OCI-LY1 (cell line): ENCODE data around the gene RAB11FIP3.

Source experiments
- EZH2 ChIP-seq: fragments of 200-600 bp; sonication (generic), shearing (Covaris generic); IDR thresholded peaks from 2 replicates; pipeline ENCODE4 v1.8.0; 2017; ENCODE audit warnings: borderline replicate concordance, mixed run types, mild to moderate bottlenecking, antibody characterized with exemption, low read length, moderate library complexity, mixed read lengths
- TF ChIP-seq, protein P1 (sequence below): fragments of 200-600 bp; sonication (generic), shearing (Covaris generic); IDR thresholded peaks from 2 replicates; pipeline ENCODE4 v1.5.1; 2017; ENCODE audit warnings: mild to moderate bottlenecking, antibody characterized with exemption, low read length, moderate library complexity, mixed read lengths

DNA sequence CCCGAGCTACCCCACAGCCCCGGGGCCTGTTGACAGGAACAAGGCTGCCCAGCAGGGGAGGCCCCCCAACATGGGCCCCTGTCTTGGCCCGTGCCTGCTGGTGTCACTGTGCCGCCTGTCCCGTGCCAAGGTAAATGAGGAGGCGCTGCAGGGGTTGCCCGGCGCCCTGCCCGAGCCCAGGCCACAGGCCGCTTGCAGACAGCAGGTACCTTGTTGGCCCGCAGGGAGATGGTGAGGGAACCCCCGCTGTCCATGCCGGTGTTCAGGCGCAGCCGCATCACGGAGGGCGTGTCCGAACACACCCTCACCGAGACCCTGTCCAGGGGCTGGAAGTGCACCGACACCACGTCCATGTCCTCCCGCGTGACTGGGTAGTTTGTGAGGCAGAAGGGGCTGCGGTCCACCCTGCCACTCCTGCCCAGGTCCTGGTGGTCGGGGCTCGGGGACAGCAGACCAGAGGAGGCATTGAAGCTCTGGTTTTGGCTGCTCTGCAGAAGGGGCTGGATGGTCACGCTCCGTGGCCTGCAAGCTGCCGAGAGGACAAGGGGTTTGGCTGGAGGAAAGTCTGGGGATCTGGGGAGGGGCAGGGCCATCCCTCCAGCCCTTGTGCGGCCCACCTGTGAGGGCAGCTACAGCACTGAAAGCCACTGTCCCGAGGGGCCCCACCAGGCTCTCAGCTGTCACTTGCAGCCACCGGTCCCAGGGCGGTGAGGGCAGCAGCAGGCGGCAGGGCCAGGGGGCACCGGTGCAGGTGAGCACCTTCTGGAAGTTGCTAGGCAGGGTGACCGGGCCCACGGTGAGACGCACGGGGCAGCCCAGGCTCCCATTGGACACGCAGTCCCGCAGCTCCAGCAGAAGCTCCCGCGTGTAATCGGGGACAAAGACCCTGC is 49.3 kb upstream of the RAB11FIP3 start:
- TF ChIP-seq, protein P1, sequence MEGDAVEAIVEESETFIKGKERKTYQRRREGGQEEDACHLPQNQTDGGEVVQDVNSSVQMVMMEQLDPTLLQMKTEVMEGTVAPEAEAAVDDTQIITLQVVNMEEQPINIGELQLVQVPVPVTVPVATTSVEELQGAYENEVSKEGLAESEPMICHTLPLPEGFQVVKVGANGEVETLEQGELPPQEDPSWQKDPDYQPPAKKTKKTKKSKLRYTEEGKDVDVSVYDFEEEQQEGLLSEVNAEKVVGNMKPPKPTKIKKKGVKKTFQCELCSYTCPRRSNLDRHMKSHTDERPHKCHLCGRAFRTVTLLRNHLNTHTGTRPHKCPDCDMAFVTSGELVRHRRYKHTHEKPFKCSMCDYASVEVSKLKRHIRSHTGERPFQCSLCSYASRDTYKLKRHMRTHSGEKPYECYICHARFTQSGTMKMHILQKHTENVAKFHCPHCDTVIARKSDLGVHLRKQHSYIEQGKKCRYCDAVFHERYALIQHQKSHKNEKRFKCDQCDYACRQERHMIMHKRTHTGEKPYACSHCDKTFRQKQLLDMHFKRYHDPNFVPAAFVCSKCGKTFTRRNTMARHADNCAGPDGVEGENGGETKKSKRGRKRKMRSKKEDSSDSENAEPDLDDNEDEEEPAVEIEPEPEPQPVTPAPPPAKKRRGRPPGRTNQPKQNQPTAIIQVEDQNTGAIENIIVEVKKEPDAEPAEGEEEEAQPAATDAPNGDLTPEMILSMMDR: no peak
- TF ChIP-seq EZH2: no peak
